ENCODE measurements around the gene KRTAP5-3.
A peak's percentile ranks its signal among the peaks of the same experiment; 100 is the strongest.

The KRTAP5-3 gene

DNA sequence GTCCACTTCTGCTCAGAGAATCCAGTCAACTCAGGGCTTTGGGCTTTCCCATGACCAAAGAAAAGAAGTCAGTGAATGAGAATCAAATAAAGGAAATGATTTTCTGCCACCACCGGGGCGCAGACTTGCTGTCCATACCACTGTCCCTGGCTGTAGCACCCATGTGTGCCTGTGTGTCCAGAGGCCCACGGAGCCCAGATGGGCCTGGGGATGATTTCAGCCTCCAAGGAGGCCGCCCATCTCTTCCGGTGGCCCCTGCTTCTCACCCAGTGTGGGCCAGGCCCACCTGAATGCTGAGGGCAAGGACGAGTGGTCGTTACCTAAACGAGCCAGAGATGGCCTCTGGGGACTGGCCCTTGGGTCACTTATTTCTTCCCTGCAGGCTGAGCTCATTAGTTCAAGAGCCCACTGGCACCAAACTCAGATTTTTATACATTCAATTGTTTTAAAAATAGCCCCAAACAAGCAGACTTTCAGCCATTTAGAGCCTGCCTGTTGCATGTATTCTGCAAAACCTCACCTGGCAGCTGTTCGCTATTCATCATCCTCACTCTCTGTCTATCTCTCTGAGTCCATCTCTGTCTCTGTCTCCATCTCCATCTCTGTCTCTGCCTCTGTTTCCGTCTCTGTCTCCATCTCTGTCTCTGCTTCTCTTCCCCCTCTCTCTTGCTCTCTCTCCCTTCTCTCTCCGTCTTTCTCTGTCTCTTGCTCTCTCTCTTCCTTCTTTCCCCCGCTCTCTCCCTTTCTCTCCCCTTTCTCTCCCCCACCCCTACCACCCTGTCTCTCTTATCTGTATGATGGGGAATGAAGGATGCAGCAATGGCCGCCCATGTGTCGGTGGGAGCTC, 45.5 kb upstream of the KRTAP5-3 start:
- no peak overlapping the region for H3K27ac ChIP-seq (ENCODE audit: low read depth, low read length)

DNA sequence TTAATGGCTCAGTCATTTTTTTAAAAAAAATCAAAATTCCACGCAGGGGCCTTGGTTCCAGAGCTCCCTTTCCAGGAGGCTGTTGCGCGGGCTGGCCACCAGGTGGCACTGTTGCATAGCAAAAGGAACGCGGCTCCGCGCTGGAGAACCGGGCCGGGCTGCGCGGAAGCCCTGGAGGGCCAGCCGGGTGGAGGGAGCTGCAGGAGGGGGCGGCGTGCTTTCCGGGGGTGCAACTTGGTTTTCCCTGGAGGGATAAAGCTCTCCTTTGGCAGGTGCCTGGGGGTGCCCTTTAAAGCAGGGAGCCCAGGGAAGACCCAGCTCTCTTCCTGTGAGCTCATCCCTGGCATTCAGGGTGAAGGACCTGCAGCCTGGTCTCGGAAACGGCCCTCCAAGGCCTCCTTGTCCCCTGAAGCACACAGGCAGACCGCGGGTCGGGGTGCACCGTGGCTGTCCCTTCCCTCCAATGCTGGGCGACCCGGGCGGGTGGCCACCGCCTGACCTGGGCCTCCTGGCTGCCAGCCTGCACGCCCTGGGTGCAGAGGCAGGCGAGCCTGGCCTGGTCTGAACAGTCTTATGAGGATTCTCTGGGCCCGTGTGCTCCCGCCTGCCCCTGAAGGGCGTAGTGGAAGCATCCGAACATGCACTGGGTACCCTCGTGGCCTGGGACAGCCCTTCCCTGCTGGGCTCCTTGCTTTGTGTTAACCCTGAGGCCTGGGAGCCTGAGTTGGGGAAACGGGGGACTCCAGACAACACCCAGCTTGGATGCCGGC, 44.7 kb upstream of the KRTAP5-3 start:
- no peak overlapping the region for H3K27ac ChIP-seq (ENCODE audit: low read depth, low read length)
- H3K18ac ChIP-seq (ENCODE audit: low read length) = no peak overlapping the region
- no peak overlapping the region for H4K8ac ChIP-seq (ENCODE audit: low read depth, low read length)
- H3K4me1 ChIP-seq (ENCODE audit: control insufficient read depth, low read depth, low read length) = no peaks in the 10 kb centered on the region
- no CpG with 5 or more reads among the region's 34 CpGs for WGBS (ENCODE audit: extremely low coverage, insufficient coverage, low lambda C conversion rate)
- peak overlapping the region; percentile 80 for H3K23ac ChIP-seq (ENCODE audit: low read length)
- H3K79me1 ChIP-seq (ENCODE audit: low read length) = no peaks in the 10 kb centered on the region
- H3K27me3 ChIP-seq (ENCODE audit: insufficient read depth, low read length, poor library complexity) = no peaks in the 10 kb centered on the region
- H3K79me2 ChIP-seq (ENCODE audit: control insufficient read depth, insufficient read depth, low read length) = no peaks in the 10 kb centered on the region
- H2BK120ac ChIP-seq (ENCODE audit: low read depth, low read length) = no peak overlapping the region
- no peaks in the 10 kb centered on the region for H3K36me3 ChIP-seq (ENCODE audit: control insufficient read depth, insufficient read depth, low read length)
- DNase-seq = peak; percentile 62
- H3K4me2 ChIP-seq (ENCODE audit: low read length) = peak overlapping the region; percentile 56
- no peak overlapping the region for H3K4ac ChIP-seq (ENCODE audit: low read depth, low read length)
- H2BK5ac ChIP-seq (ENCODE audit: low read length) = no peak overlapping the region
- peak overlapping the region; percentile 16 for H3K4me3 ChIP-seq (ENCODE audit: low read length)
- peak overlapping the region; percentile 48 for H3K9ac ChIP-seq (ENCODE audit: low read length)
- H2BK15ac ChIP-seq (replicated peaks; ENCODE audit: low read depth) = no peak overlapping the region
- peak overlapping the region; percentile 76 for H3K56ac ChIP-seq (ENCODE audit: low read length)
- H4K5ac ChIP-seq (ENCODE audit: low read length) = no peak overlapping the region
- H2AK5ac ChIP-seq (ENCODE audit: low read length) = no peak overlapping the region

More for the DNA sequence above, 45.5 kb upstream of the KRTAP5-3 start:
- no peak for DNase-seq
- Histone ChIP-seq H3K4me3 (ENCODE audit: low read length) (no peak overlapping the region), H3K36me3 (ENCODE audit: control insufficient read depth, insufficient read depth, low read length) (no peaks in the 10 kb centered on the region), H3K4me1 (ENCODE audit: control insufficient read depth, low read depth, low read length) (no peaks in the 10 kb centered on the region), H2BK15ac (replicated peaks; ENCODE audit: low read depth) (no peak overlapping the region), H3K79me1 (ENCODE audit: low read length) (no peaks in the 10 kb centered on the region), H4K8ac (ENCODE audit: low read depth, low read length) (no peak overlapping the region), H3K4ac (ENCODE audit: low read depth, low read length) (no peak overlapping the region), H3K9ac (ENCODE audit: low read length) (no peak overlapping the region), H4K5ac (ENCODE audit: low read length) (no peak overlapping the region), H3K18ac (ENCODE audit: low read length) (no peak overlapping the region), H3K79me2 (ENCODE audit: control insufficient read depth, insufficient read depth, low read length) (no peaks in the 10 kb centered on the region), H3K23ac (ENCODE audit: low read length) (no peak overlapping the region), H2BK5ac (ENCODE audit: low read length) (no peak overlapping the region), H2AK5ac (ENCODE audit: low read length) (no peak overlapping the region), H3K56ac (ENCODE audit: low read length) (no peak overlapping the region), H3K4me2 (ENCODE audit: low read length) (no peak overlapping the region), H2BK120ac (ENCODE audit: low read depth, low read length) (no peak overlapping the region), H3K27me3 (ENCODE audit: insufficient read depth, low read length, poor library complexity) (no peaks in the 10 kb centered on the region)
- no CpG with 5 or more reads among the region's 14 CpGs for WGBS (ENCODE audit: extremely low coverage, insufficient coverage, low lambda C conversion rate)

DNA sequence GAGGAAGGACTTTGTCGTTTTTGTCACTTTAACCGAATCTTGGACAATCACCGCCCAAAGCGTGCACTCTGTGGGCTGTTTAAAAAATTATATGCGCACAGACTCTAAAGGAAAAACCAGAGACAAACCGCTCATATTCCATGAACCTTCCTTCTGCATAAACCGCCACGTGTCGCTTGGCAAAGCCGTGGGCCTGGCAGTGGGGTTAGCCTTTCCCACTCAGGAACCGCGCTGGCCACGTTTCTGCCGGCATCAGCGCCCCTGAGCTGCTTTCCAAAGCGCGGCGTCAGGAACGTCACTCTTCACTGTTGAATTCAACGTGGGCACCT, 44.1 kb upstream of the KRTAP5-3 start:
- Histone ChIP-seq H3K9ac (ENCODE audit: low read length) (no peak overlapping the region), H2BK5ac (ENCODE audit: low read length) (no peak overlapping the region), H2BK15ac (replicated peaks; ENCODE audit: low read depth) (no peak overlapping the region), H3K23ac (ENCODE audit: low read length) (no peak overlapping the region), H4K5ac (ENCODE audit: low read length) (no peak overlapping the region), H2AK5ac (ENCODE audit: low read length) (no peak overlapping the region), H3K27ac (ENCODE audit: low read depth, low read length) (no peak overlapping the region), H3K27me3 (ENCODE audit: insufficient read depth, low read length, poor library complexity) (no peaks in the 10 kb centered on the region), H3K18ac (ENCODE audit: low read length) (no peak overlapping the region), H3K4me1 (ENCODE audit: control insufficient read depth, low read depth, low read length) (no peaks in the 10 kb centered on the region), H3K79me2 (ENCODE audit: control insufficient read depth, insufficient read depth, low read length) (no peaks in the 10 kb centered on the region), H3K36me3 (ENCODE audit: control insufficient read depth, insufficient read depth, low read length) (no peaks in the 10 kb centered on the region), H3K56ac (ENCODE audit: low read length) (no peak overlapping the region), H2BK120ac (ENCODE audit: low read depth, low read length) (no peak overlapping the region), H3K4me2 (ENCODE audit: low read length) (no peak overlapping the region), H4K8ac (ENCODE audit: low read depth, low read length) (no peak overlapping the region), H3K4ac (ENCODE audit: low read depth, low read length) (no peak overlapping the region), H3K4me3 (ENCODE audit: low read length) (no peak overlapping the region), H3K79me1 (ENCODE audit: low read length) (no peaks in the 10 kb centered on the region)
- no peak for DNase-seq
- no CpG with 5 or more reads among the region's 20 CpGs for WGBS (ENCODE audit: extremely low coverage, insufficient coverage, low lambda C conversion rate)

DNA sequence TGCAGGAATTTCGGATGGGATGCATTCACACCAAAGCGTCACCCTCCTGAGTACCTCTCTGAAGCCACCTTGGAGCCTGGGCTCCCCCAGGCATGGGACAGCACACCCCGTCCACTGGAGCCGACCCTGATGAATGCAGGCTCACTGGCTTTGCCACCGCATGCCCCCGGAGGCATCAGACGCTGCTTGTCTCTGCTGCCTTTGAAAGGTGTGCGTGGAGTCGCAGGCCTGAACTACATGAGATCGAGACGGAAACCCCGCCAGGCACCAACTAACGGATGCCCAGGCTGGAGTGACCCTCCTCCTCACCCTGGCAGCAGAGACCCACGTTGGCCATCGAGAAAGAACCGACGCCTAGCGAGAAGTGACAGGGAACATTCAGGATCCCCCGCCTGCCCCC, 43.8 kb upstream of the KRTAP5-3 start:
- Histone ChIP-seq H2AK5ac (ENCODE audit: low read length) (no peak overlapping the region), H3K4ac (ENCODE audit: low read depth, low read length) (no peak overlapping the region), H3K23ac (ENCODE audit: low read length) (no peak overlapping the region), H3K79me1 (ENCODE audit: low read length) (no peaks in the 10 kb centered on the region), H3K9ac (ENCODE audit: low read length) (no peak overlapping the region), H2BK120ac (ENCODE audit: low read depth, low read length) (no peak overlapping the region), H2BK15ac (replicated peaks; ENCODE audit: low read depth) (no peak overlapping the region), H3K4me1 (ENCODE audit: control insufficient read depth, low read depth, low read length) (no peaks in the 10 kb centered on the region), H3K27me3 (ENCODE audit: insufficient read depth, low read length, poor library complexity) (no peaks in the 10 kb centered on the region), H2BK5ac (ENCODE audit: low read length) (no peak overlapping the region), H4K5ac (ENCODE audit: low read length) (no peak overlapping the region), H3K4me3 (ENCODE audit: low read length) (no peak overlapping the region), H4K8ac (ENCODE audit: low read depth, low read length) (no peak overlapping the region), H3K4me2 (ENCODE audit: low read length) (no peak overlapping the region), H3K56ac (ENCODE audit: low read length) (no peak overlapping the region), H3K27ac (ENCODE audit: low read depth, low read length) (no peak overlapping the region), H3K79me2 (ENCODE audit: control insufficient read depth, insufficient read depth, low read length) (no peaks in the 10 kb centered on the region), H3K36me3 (ENCODE audit: control insufficient read depth, insufficient read depth, low read length) (no peaks in the 10 kb centered on the region), H3K18ac (ENCODE audit: low read length) (no peak overlapping the region)
- DNase-seq = no peak
- no CpG with 5 or more reads among the region's 19 CpGs for WGBS (ENCODE audit: extremely low coverage, insufficient coverage, low lambda C conversion rate)

DNA sequence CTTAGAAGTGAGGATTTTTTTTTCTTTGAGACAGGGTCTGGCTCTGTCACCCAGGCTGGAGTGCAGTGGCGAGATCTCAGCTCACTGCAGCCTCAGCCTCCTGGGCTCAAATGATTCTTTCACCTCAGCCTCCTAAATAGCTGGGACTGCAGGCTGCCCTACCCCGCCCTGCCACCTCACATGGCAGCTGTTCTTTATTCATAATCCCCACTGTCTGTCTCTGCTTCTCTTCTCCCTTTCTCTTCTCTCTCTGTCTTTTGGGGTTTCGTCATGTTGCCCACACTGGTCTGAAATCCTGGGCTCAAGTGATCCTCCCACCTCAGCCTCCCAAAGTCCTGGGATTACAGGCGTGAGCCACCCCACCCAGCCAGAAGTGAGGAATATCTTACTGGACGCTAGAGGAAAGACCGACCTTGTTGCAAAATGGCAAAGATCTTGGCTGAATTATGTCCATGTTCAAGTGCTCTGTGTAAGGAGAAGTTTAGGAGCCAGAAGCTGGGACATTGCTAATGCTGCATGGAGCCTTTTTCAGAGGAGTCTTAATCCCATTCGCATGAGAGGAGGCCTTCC, 43.2 kb upstream of the KRTAP5-3 start:
- Histone ChIP-seq H3K36me3 (ENCODE audit: control insufficient read depth, insufficient read depth, low read length) (no peaks in the 10 kb centered on the region), H3K27ac (ENCODE audit: low read depth, low read length) (no peak overlapping the region), H3K9ac (ENCODE audit: low read length) (no peak overlapping the region), H3K56ac (ENCODE audit: low read length) (no peak overlapping the region), H3K23ac (ENCODE audit: low read length) (no peak overlapping the region), H3K79me2 (ENCODE audit: control insufficient read depth, insufficient read depth, low read length) (no peaks in the 10 kb centered on the region), H2BK15ac (replicated peaks; ENCODE audit: low read depth) (no peak overlapping the region), H4K8ac (ENCODE audit: low read depth, low read length) (no peak overlapping the region), H3K4me1 (ENCODE audit: control insufficient read depth, low read depth, low read length) (no peaks in the 10 kb centered on the region), H3K4me2 (ENCODE audit: low read length) (no peak overlapping the region), H3K18ac (ENCODE audit: low read length) (no peak overlapping the region), H3K4me3 (ENCODE audit: low read length) (no peak overlapping the region), H2AK5ac (ENCODE audit: low read length) (no peak overlapping the region), H3K4ac (ENCODE audit: low read depth, low read length) (no peak overlapping the region), H4K5ac (ENCODE audit: low read length) (no peak overlapping the region), H2BK120ac (ENCODE audit: low read depth, low read length) (no peak overlapping the region), H2BK5ac (ENCODE audit: low read length) (no peak overlapping the region), H3K79me1 (ENCODE audit: low read length) (no peaks in the 10 kb centered on the region), H3K27me3 (ENCODE audit: insufficient read depth, low read length, poor library complexity) (no peaks in the 10 kb centered on the region)
- no CpG with 5 or more reads among the region's 7 CpGs for WGBS (ENCODE audit: extremely low coverage, insufficient coverage, low lambda C conversion rate)
- DNase-seq = no peak

Measured in mesendoderm (in vitro differentiated cells).